ENCODE measurements around the gene CCDC116. TPM values are rescaled to one million over a fixed set of nuclear protein-coding genes. Genes with fewer than 3 reads are reported as not detected.
A peak's percentile ranks its signal among the peaks of the same experiment; 100 is the strongest.

The CCDC116 gene
- total RNA-seq, 6 experiments from 2014 or later = not detected

DNA sequence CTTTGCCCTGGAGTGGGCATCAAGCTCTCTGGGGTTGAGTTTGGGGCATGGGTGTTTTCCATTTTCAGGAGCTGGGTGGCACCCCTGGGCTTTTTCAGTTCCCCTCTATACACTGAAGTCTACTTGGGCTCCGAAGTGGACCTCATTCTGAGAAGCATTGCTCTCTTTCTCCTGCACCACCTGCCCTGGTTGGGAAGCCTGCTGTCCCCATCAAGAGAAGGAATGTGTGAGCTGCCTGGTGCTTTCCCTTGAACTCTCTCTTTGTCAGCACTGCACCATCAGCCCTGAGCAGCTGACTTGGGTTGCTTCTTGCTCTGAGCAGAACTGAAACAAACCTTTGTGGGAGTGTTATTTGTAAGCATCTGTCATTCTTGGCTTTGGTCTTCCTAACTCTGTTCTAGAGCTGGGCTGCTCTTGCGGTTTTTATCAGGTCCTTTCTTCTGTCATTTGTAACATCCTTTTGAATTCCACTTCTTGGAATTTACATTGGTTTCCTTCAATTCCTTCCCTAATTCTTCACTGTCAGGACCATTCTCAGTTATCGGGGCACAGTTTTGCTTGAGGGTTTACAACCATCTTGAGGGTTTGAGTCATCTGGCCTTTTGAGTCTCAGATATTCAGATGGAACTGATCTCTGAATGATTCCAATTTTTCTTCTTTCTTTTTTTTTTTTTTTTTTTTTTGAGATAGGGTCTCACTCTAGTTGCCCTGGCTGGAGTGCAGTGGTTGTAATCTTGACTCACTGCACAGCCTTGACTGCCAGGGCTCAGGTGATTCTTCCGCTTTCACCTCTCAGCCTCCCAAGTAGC is 44.6 kb upstream of the CCDC116 start:
- peaks cover 0 to under 1% (median 0%) of the 10 kb centered on the region in 4 donors for H3K4me1 ChIP-seq
- H3K27me3 ChIP-seq = no peaks in the 10 kb centered on the region
- TF ChIP-seq, protein P1, sequence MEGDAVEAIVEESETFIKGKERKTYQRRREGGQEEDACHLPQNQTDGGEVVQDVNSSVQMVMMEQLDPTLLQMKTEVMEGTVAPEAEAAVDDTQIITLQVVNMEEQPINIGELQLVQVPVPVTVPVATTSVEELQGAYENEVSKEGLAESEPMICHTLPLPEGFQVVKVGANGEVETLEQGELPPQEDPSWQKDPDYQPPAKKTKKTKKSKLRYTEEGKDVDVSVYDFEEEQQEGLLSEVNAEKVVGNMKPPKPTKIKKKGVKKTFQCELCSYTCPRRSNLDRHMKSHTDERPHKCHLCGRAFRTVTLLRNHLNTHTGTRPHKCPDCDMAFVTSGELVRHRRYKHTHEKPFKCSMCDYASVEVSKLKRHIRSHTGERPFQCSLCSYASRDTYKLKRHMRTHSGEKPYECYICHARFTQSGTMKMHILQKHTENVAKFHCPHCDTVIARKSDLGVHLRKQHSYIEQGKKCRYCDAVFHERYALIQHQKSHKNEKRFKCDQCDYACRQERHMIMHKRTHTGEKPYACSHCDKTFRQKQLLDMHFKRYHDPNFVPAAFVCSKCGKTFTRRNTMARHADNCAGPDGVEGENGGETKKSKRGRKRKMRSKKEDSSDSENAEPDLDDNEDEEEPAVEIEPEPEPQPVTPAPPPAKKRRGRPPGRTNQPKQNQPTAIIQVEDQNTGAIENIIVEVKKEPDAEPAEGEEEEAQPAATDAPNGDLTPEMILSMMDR (IDR thresholded peaks at IDR 0.05) = no peak
- TF ChIP-seq POLR2A (IDR thresholded peaks at IDR 0.05) = no peak
- H3K36me3 ChIP-seq = peaks cover 0 to 3% (median 2%) of the 10 kb centered on the region in 4 donors
- no peak overlapping the region for H3K27ac ChIP-seq
- no peak overlapping the region for H3K4me3 ChIP-seq
- ATAC-seq (peak in 3 of 4 donors; percentile 6 to 30 (median 27)), DNase-seq (no peak)
- intact Hi-C loops (cut with DNase I) = no loop called here
- WGBS (ENCODE audit: insufficient coverage, low coverage, low lambda C conversion rate, missing lambda C conversion rate) = 61% methylated on average over 4 of the region's 4 CpGs
- H3K9me3 ChIP-seq = no peaks in the 10 kb centered on the region

DNA sequence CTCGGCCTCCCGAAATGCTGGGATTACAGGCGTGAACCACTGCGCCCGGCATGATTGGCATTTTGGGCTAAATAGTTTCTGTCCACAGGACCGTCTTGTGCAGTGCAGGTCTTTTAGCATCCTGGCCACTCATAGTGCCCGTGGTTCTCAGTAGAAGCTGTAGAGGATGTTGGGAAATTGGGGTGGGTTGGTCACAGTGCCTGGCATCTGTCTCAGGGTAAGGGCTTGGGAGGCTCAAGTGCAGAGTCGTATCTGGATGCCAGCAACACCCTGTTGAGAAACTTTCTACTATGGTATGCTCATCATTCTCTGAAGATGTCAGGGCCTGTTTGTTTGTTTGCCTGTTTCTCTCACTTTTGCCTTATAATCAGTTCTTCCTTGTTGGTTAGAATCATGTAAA is 43.2 kb upstream of the CCDC116 start:
- no peaks in the 10 kb centered on the region for H3K27me3 ChIP-seq
- peaks cover 0 to 16% (median 8%) of the 10 kb centered on the region in 4 donors for H3K36me3 ChIP-seq
- no peaks in the 10 kb centered on the region for H3K9me3 ChIP-seq
- DNase-seq = no peak
- WGBS (ENCODE audit: insufficient coverage, low coverage, low lambda C conversion rate, missing lambda C conversion rate) = 80% methylated on average over 1 of the region's 8 CpGs
- TF ChIP-seq, protein P1 (IDR thresholded peaks at IDR 0.05) = no peak
- no peak for TF ChIP-seq POLR2A (IDR thresholded peaks at IDR 0.05)
- no peak overlapping the region for H3K27ac ChIP-seq
- no peak overlapping the region for H3K4me3 ChIP-seq
- no peak for ATAC-seq
- H3K4me1 ChIP-seq = no peaks in the 10 kb centered on the region
- intact Hi-C loops (cut with DNase I) = no loop called here

DNA sequence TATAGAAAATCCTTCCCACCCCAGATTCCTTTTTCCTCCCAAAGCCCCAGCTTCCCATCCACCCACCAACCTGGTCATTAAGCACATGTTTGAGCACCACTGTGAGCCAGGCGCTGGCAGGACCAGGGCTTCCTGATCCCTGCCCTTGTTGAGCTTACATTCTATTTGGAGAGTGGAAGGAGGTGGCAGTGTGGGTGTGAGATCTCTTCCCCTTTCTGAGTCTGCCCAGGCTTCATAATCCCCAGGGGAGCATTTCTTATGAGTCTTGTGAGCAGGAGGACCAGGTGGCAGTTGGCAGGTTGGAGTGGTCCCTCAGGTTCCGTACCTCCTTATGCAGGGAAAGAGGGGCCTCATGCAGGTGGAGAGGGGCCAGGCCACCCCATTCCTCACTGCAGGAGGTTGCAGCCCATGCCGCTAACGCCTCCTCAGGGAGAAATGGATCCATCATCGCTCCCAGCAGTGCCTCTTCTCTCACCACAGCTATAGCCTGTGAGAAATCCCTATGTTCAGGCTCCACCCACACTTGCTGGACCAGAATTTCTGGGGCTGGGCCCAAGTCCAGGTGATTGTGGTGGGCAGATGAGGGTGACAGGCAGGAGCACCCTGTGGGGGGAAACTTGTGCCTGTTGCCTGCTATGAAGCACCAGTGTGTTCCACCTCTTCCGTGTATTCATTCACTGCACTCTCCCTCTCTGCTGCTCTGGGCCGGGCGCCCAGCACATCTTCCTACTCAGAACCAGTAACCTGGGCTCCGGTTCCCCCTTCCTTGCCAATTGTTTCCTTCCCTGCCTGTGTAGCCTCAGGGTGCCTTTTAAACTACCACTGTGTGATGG is 41.5 kb upstream of the CCDC116 start:
- ATAC-seq (no peak), DNase-seq (no peak)
- no peaks in the 10 kb centered on the region for H3K27me3 ChIP-seq
- intact Hi-C loops (cut with DNase I) = no loop called here
- peaks cover 0 to 30% (median 10%) of the 10 kb centered on the region in 4 donors for H3K36me3 ChIP-seq
- H3K4me3 ChIP-seq = no peak overlapping the region
- 100% methylated on average over 2 of the region's 9 CpGs for WGBS (ENCODE audit: insufficient coverage, low coverage, low lambda C conversion rate, missing lambda C conversion rate)
- no peak overlapping the region for H3K27ac ChIP-seq
- TF ChIP-seq, protein P1 (IDR thresholded peaks at IDR 0.05) = no peak
- no peak for TF ChIP-seq POLR2A (IDR thresholded peaks at IDR 0.05)
- no peaks in the 10 kb centered on the region for H3K4me1 ChIP-seq
- H3K9me3 ChIP-seq = no peaks in the 10 kb centered on the region

DNA sequence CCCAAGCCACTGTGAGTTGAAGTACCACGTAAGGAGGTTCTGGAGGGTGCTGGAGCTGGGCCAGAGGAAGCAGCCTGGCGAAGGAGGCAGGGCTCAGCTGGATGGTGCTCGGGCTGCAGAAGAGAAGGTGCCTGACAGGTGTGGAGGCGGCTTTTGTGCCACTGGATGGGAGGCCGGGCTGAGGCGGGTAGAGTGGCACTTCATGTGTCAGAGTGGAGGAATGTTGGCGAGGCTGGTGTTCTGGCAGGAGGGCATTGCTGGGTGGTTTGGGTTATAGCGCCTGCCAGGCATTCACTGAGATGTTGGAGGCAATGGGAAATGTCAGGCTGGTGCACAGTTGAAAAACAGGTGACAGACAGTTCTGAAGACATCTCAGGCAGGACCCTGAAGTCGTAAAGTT is 40.9 kb upstream of the CCDC116 start:
- H3K27ac ChIP-seq = no peak overlapping the region
- H3K27me3 ChIP-seq = no peaks in the 10 kb centered on the region
- 63% methylated on average over 4 of the region's 9 CpGs for WGBS (ENCODE audit: insufficient coverage, low coverage, low lambda C conversion rate, missing lambda C conversion rate)
- H3K4me1 ChIP-seq = no peaks in the 10 kb centered on the region
- TF ChIP-seq POLR2A (IDR thresholded peaks at IDR 0.05) = no peak
- TF ChIP-seq, protein P1 (IDR thresholded peaks at IDR 0.05) = no peak
- intact Hi-C loops (cut with DNase I) = no loop called here
- no peak for DNase-seq
- peak in 1 of 4 donors; percentile 15 for ATAC-seq
- H3K9me3 ChIP-seq = no peaks in the 10 kb centered on the region
- H3K36me3 ChIP-seq = peaks cover 0 to 34% (median 12%) of the 10 kb centered on the region in 4 donors
- H3K4me3 ChIP-seq = no peak overlapping the region
